GM18511 (cell line): Measurements from ENCODE around the gene RNGTT.
A peak's percentile ranks its signal among the peaks of the same experiment; 100 is the strongest.

Experiments used
- ATAC-seq: cut with Tn5 transposase; IDR thresholded peaks from one replicate; pipeline ENCODE4 v1.9.1; 2021; ENCODE audit warnings: mild to moderate bottlenecking, moderate library complexity; ENCODE audit not compliant: unreplicated experiment

The RNGTT gene

GRCh38 chr6:88669475-88669874, 293.9 kb downstream of the RNGTT start:
- no peak for ATAC-seq

GRCh38 chr6:88666901-88667300, 296.5 kb downstream of the RNGTT start:
- ATAC-seq: no peak

DNA sequence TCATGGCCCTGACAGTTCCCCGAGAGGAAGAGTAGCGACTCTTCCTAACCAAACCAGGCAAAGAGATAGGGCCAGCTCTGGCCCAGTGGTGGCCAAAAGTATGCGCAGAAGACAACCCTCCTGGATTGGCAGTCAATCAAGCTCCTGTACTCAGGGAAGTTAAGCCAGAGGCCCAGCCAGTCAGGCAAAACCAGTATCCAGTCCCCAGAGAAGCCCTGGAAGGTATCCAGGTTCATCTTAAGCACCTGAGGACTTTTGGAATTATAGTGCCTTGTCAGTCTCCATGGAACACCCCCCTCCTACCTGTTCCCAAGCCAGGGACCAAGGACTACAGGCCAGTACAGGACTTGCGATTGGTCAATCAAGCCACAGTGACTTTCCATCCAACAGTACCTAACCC, 298.3 kb downstream of the RNGTT start:
- no peak for ATAC-seq

- ATAC-seq: no peak
Observed at GRCh38 chr6:88663801-88664200, 299.6 kb downstream of the RNGTT start.

DNA sequence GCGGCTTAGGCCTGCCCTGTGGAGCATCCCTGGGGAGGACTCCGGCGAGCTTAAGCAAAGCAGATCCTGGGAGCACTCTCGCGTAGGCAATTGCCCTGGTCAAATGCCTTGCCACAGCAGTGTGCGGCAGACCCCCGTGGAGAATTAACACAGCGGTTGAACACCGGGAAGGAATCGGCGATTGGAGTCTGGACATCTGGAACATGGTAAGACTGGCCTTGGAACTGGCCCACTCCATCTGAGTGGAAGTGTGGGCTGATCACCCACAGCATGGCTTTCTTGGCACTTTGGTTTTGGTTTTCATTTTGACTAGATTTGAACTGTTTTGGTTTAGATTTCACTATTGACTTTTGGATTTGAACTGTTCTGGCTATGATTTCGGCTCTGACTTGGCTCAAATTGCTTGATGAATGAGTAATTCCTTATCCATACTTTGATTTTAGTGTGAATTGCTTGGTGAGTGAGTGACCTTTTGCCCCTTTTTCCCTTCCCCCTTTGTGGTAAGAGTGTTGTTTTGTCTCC, 300.7 kb downstream of the RNGTT start:
- ATAC-seq: peak; percentile 69

- ATAC-seq: peak; percentile 87
Observed at GRCh38 chr6:88662163-88662580, 301.2 kb downstream of the RNGTT start.

GRCh38 chr6:88661136-88661535, 302.3 kb downstream of the RNGTT start:
- ATAC-seq: no peak

GRCh38 chr6:88655586-88655985, 307.8 kb downstream of the RNGTT start:
- no peak for ATAC-seq

- no peak for ATAC-seq
Observed at GRCh38 chr6:88653936-88654335, 309.5 kb downstream of the RNGTT start.

DNA sequence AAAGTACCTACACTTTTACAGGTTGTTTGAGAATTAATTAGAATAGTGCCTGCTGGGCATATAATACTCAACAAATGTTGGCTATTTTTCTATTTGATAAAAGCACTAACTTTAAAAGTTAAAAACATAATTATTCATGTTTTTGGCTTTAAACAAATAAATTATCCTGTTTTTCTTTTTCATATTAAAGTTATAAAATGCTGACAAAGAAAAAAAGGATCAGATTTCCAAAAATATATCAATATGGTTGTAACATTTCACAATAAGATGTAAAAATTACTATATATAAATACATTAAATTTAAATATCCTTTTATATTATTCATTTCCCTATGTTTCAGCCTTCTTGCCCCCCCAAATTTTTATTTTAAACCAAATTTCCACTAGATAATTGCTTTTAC, 312.0 kb downstream of the RNGTT start:
- ATAC-seq: no peak

- ATAC-seq: no peak
Observed at GRCh38 chr6:88650979-88651378, 312.4 kb downstream of the RNGTT start.

DNA sequence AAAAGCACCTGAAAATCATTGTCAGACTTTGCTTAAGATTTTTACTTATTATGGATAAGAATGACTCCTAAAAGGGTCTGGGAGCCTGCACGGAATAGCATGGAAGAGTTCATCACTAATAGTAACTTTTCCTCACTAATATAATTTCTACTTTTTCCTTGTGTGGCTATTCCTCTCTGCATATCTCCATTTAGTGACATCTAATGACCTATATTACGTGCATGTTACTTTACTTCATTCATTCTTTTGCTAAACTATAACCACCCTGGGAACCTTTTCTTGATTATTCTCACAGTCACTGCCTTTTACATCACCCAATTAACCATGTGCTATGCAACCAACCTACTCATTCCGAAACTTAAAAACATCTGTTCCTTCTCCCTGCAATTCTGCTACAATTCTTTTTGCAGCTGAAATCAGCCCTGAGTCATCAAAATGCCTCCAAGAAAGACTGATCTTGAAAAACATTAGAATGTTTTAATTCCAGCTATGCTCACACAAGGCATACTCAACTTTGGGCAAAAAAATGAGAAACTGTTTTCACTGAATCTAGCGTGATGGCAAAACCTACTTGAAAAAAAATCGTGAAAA, 313.3 kb downstream of the RNGTT start:
- ATAC-seq: peak; percentile 99

- peak; percentile 94 for ATAC-seq
Observed at GRCh38 chr6:88641178-88641903, 322.1 kb downstream of the RNGTT start.

GRCh38 chr6:88637761-88638545, 325.5 kb downstream of the RNGTT start:
- ATAC-seq: no peak

GRCh38 chr6:88636871-88637270, 326.5 kb downstream of the RNGTT start:
- ATAC-seq: no peak

DNA sequence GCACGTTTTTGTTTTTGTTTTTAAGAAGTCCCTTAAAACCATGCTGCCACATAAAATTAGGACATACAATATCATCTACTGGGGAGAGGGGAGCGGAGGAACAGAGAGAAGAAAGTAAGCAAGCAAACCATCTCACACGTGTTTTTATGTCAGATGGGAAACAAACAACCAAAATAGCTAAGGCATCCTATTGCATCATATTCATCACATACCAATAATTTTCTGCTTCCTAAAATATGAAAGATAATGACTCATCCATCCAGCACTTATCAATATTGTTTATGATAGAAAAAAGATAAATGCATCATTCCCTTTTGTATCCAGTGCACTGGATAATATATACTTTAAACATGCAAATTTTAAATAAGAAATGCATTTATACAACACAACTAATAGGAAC, 329.6 kb downstream of the RNGTT start:
- ATAC-seq: no peak

GRCh38 chr6:88631830-88632229, 331.6 kb downstream of the RNGTT start:
- ATAC-seq: no peak

DNA sequence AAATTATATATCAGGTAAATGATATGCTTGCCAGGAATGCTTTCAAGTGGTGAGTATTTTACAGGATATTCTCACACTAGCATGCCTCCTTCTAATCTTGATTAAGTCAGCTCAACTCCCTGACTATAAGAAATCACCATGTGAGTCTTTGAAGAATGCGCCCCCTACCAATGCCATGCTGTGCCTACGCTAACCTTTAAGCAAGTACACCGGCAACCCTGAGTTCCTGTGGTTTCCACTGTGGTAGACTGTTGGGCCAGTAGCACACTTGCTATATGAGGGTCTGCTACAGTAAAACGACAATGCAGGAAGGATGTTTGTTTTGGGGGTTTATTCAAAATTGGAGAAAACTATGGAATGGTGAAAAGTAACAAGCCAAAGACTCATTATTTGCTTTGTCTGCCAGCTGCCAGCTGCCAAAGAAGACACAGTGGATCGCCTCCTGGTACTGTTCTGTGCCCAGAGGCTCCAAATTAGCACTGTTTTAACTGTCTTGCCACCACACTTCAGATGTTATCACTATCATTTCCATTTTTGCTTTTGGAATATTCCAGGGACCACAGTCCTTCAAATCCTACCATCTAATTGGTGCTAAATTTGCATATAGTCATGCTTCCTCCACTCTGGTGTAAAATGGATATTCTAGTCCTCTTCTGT, 333.5 kb downstream of the RNGTT start:
- ATAC-seq: no peak

DNA sequence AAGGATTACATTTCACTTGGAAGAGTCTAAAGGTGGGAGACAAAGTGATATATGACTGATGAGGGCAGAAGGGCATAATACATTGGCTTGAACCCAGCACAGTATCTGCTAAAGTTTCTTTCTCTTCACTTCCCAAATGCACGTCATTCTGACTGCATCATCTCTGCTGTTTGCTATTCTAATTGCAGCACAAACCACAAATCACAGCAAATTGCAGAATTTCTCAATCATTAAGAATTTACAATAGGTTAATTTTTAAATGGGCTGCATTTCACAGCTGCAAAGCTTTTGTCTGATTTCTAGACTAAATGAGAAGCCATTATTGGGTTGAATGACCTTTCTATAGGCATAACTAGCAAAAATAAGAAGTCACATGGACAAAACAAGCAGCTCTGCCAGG, 337.0 kb downstream of the RNGTT start:
- ATAC-seq: no peak

GRCh38 chr6:88623531-88623930, 339.9 kb downstream of the RNGTT start:
- no peak for ATAC-seq

DNA sequence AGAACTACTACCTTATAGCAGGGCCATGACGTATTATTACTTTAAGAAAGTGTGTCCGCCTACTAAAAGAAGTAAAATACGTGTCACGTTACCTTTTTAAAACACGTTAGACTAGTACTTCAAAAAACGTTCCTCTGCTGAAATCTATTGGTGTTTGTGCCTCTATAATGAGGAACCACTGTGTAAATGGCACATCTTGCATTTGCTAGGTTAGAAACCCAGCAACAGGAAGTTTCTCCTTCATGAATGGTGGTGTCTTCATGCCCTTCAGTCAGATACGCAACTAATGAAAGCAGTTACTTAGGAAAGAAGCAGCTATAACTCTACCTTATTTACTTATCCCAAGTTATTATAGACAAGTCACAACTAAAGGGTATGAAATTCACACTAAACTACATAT, 343.5 kb downstream of the RNGTT start:
- no peak for ATAC-seq
